ENCODE data around the gene C17orf50. TPM values are rescaled to one million over a fixed set of nuclear protein-coding genes. Genes with fewer than 3 reads are reported as not detected.
A peak's percentile ranks its signal among the peaks of the same experiment; 100 is the strongest.

The C17orf50 gene
- total and polyA plus RNA-seq, 4 donors = not detected

GRCh38 chr17:35768797-35769196 is 8.1 kb downstream of the C17orf50 start:
- H3K36me3 ChIP-seq (ENCODE audit: control insufficient read depth in 1 of 2, insufficient read depth in 2 of 2, low read length in 1 of 2) = no peaks in the 10 kb centered on the region
- H3K4me3 ChIP-seq (ENCODE audit: low read length in 2 of 2) = no peak overlapping the region
- H3K27me3 ChIP-seq (ENCODE audit: control insufficient read depth in 1 of 2, insufficient read depth in 2 of 2, low read length in 1 of 2) = no peaks in the 10 kb centered on the region
- H3K4me1 ChIP-seq (ENCODE audit: control insufficient read depth in 1 of 2, insufficient read depth in 2 of 2, low read length in 2 of 2) = no peaks in the 10 kb centered on the region
- ATAC-seq (ENCODE audit: low FRiP score) = no peak
- no peaks in the 10 kb centered on the region for H3K9me3 ChIP-seq (ENCODE audit: control insufficient read depth, low read length)
- intact Hi-C loops (cut with DNase I) = no loop called here
- DNase-seq = no peak
- WGBS, 2 donors = 92 to 100% methylated on average over 2 of the region's 2 CpGs
- no peak overlapping the region for H3K27ac ChIP-seq (ENCODE audit: low read depth in 1 of 2, low read length in 2 of 2)

- no peak overlapping the region for H3K4me3 ChIP-seq (ENCODE audit: low read length in 2 of 2)
- intact Hi-C loops (cut with DNase I) = no loop called here
- no peak for ATAC-seq (ENCODE audit: low FRiP score)
- 91 to 93% methylated on average over 48 of the region's 48 CpGs for WGBS, 2 donors
- DNase-seq = no peak
- no peaks in the 10 kb centered on the region for H3K27me3 ChIP-seq (ENCODE audit: control insufficient read depth in 1 of 2, insufficient read depth in 2 of 2, low read length in 1 of 2)
- H3K27ac ChIP-seq (ENCODE audit: low read depth in 1 of 2, low read length in 2 of 2) = no peak overlapping the region
- H3K9me3 ChIP-seq (ENCODE audit: control insufficient read depth, low read length) = no peaks in the 10 kb centered on the region
- H3K36me3 ChIP-seq (ENCODE audit: control insufficient read depth in 1 of 2, insufficient read depth in 2 of 2, low read length in 1 of 2) = no peaks in the 10 kb centered on the region
- no peaks in the 10 kb centered on the region for H3K4me1 ChIP-seq (ENCODE audit: control insufficient read depth in 1 of 2, insufficient read depth in 2 of 2, low read length in 2 of 2)
These were observed 9.3 kb downstream of the C17orf50 start for GRCh38 chr17:35769895-35770486.

DNA sequence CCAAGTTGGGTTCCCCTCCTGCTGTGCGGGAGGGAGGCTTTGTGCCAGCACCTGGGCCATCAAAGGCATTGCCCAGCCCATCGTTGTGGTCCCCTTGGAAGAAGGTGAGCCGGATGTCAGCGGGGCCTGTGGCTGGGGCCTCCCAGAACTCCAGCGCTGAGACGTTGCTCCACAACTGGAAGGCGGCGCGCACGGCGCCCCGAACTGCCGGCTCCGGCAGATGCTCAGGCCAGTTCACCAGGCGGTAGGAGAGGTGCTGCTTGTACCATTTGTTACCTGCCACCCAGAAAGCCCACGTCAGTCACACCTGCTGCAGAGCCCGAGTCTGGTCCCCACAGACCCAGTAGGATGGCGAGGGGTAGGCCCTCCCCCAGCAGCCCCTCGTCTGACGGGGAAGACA is 12.4 kb downstream of the C17orf50 start:
- intact Hi-C loops (cut with DNase I) = no loop called here
- DNase-seq (peak in 1 of 2 donors; percentile 71), ATAC-seq (ENCODE audit: low FRiP score) (no peak)
- 94 to 96% methylated on average over 20 of the region's 20 CpGs for WGBS, 2 donors
- Histone ChIP-seq H3K4me1 (ENCODE audit: control insufficient read depth in 1 of 2, insufficient read depth in 2 of 2, low read length in 2 of 2) (no peaks in the 10 kb centered on the region), H3K27me3 (ENCODE audit: control insufficient read depth in 1 of 2, insufficient read depth in 2 of 2, low read length in 1 of 2) (no peaks in the 10 kb centered on the region), H3K27ac (ENCODE audit: low read depth in 1 of 2, low read length in 2 of 2) (peak overlapping the region in 1 of 2 donors; percentile 32), H3K9me3 (ENCODE audit: control insufficient read depth, low read length) (no peaks in the 10 kb centered on the region), H3K36me3 (ENCODE audit: control insufficient read depth in 1 of 2, insufficient read depth in 2 of 2, low read length in 1 of 2) (no peaks in the 10 kb centered on the region), H3K4me3 (ENCODE audit: low read length in 2 of 2) (no peak overlapping the region)

DNA sequence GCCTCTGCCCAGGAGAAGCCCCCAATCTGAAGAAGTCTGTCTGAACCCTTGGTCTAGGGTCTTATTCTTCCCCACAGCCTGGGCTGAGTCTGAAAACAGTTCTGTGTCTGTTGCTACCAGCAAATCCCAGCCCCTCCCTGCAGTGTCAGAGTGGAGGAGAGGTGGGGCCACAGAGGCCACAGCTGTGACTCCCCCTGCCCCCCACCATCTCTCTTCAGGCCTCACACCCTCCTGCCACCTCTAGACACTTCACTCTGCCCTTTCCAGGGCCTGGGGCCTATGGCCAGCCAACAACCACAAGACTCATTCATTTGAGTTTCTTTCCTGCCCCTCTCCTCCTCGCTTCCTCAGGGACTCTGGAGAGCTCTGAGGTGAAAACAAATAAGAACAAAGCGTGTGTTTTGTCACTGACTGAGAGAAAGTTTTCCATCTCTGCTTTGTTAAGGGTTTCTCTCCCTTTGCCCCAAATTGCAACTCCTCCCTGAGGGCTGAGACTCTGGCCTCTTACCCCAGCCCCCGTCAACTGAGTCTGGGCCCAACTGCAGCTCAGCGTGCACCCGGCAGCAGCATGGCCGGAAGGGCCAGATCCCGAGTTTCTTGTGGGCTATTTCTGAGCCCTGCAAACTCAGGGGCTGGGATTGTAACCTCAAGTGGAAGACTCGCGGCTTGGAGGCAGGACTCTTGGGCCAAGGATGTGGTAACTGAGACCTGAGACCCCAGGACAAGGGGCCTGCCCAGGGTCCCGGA is 13.2 kb downstream of the C17orf50 start:
- H3K4me1 ChIP-seq (ENCODE audit: control insufficient read depth in 1 of 2, insufficient read depth in 2 of 2, low read length in 2 of 2) = no peaks in the 10 kb centered on the region
- H3K36me3 ChIP-seq (ENCODE audit: control insufficient read depth in 1 of 2, insufficient read depth in 2 of 2, low read length in 1 of 2) = no peaks in the 10 kb centered on the region
- intact Hi-C loops (cut with DNase I) = no loop called here
- H3K9me3 ChIP-seq (ENCODE audit: control insufficient read depth, low read length) = no peaks in the 10 kb centered on the region
- WGBS, 2 donors = 6 to 14% methylated on average over 10 of the region's 10 CpGs
- peak overlapping the region; percentile 32 to 85 for H3K27ac ChIP-seq (ENCODE audit: low read depth in 1 of 2, low read length in 2 of 2)
- no peak for DNase-seq
- no peak overlapping the region for H3K4me3 ChIP-seq (ENCODE audit: low read length in 2 of 2)
- ATAC-seq (ENCODE audit: low FRiP score) = peak; percentile 3
- H3K27me3 ChIP-seq (ENCODE audit: control insufficient read depth in 1 of 2, insufficient read depth in 2 of 2, low read length in 1 of 2) = no peaks in the 10 kb centered on the region

DNA sequence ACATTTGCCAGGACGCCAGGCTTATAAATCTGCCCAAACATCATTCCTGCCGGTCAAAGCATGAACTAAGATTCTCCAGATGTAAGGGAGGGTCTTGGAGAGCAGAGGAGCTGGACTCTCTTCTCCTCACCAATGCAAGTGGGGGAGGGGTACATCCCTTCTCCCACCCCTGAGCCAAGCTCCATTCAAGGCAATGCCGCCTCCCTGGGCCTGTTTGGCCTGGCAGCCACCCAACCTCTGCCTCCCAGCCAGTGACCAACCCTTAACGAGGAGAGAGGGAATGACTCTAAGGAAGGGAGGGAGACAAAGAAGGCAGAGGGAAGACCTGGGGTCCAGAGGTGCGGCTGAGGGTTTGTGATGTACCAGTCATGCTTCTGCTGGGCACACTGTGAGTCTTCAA is 13.8 kb downstream of the C17orf50 start:
- Histone ChIP-seq H3K4me1 (ENCODE audit: control insufficient read depth in 1 of 2, insufficient read depth in 2 of 2, low read length in 2 of 2) (no peaks in the 10 kb centered on the region), H3K36me3 (ENCODE audit: control insufficient read depth in 1 of 2, insufficient read depth in 2 of 2, low read length in 1 of 2) (no peaks in the 10 kb centered on the region), H3K27ac (ENCODE audit: low read depth in 1 of 2, low read length in 2 of 2) (peak overlapping the region; percentile 77 to 85), H3K9me3 (ENCODE audit: control insufficient read depth, low read length) (no peaks in the 10 kb centered on the region), H3K27me3 (ENCODE audit: control insufficient read depth in 1 of 2, insufficient read depth in 2 of 2, low read length in 1 of 2) (no peaks in the 10 kb centered on the region), H3K4me3 (ENCODE audit: low read length in 2 of 2) (no peak overlapping the region)
- intact Hi-C loops (cut with DNase I) = no loop called here
- ATAC-seq (ENCODE audit: low FRiP score) (peak; percentile 87), DNase-seq (peak; percentile 86 to 92)
- WGBS, 2 donors = 6 to 11% methylated on average over 5 of the region's 5 CpGs

DNA sequence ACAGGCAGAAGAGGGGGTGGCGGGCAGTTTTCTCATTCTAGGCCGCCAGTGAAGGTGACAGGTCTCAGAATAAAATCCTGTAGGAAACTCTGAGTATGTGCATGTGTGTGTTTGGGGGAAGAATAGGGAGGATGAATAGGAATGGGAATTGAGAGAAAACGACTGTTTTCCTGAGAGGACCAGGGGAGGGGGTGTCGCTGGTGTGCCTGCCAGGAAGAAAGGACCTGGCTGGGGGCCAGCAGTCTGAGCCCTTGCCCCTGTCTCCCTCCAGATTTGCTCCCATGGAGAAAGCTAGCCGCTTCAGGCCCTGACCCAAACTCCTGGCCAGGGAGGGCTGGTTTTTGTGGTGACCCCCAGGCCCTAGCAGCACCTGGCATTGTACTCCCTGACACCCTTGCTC is 14.4 kb downstream of the C17orf50 start:
- H3K9me3 ChIP-seq (ENCODE audit: control insufficient read depth, low read length) = no peaks in the 10 kb centered on the region
- ATAC-seq (ENCODE audit: low FRiP score) = no peak
- intact Hi-C loops (cut with DNase I) = no loop called here
- H3K27ac ChIP-seq (ENCODE audit: low read depth in 1 of 2, low read length in 2 of 2) = peak overlapping the region; percentile 77 to 85
- no peaks in the 10 kb centered on the region for H3K36me3 ChIP-seq (ENCODE audit: control insufficient read depth in 1 of 2, insufficient read depth in 2 of 2, low read length in 1 of 2)
- H3K4me1 ChIP-seq (ENCODE audit: control insufficient read depth in 1 of 2, insufficient read depth in 2 of 2, low read length in 2 of 2) = no peaks in the 10 kb centered on the region
- 9 to 11% methylated on average over 5 of the region's 5 CpGs for WGBS, 2 donors
- no peaks in the 10 kb centered on the region for H3K27me3 ChIP-seq (ENCODE audit: control insufficient read depth in 1 of 2, insufficient read depth in 2 of 2, low read length in 1 of 2)
- no peak for DNase-seq
- H3K4me3 ChIP-seq (ENCODE audit: low read length in 2 of 2) = no peak overlapping the region

DNA sequence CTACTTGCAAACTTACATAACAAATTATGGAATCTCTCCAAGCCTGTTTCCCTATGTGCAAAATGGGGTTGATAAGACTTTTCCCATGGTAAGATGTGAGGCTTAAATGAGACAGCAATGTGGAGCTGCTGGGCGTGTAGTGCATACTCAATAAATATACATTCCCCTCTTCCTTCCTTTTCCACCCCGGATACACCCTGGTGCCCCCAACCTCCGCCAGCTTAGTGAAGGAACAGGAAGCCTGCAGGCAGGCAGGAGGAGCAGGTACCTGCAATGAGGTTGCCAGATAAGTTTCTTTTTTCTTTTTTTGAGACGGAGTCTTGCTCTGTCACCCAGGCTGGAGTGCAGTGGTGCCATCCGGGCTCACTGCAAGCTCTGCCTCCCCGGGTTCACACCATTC is 14.9 kb downstream of the C17orf50 start:
- DNase-seq = no peak
- Histone ChIP-seq H3K27me3 (ENCODE audit: control insufficient read depth in 1 of 2, insufficient read depth in 2 of 2, low read length in 1 of 2) (no peaks in the 10 kb centered on the region), H3K4me1 (ENCODE audit: control insufficient read depth in 1 of 2, insufficient read depth in 2 of 2, low read length in 2 of 2) (no peaks in the 10 kb centered on the region), H3K9me3 (ENCODE audit: control insufficient read depth, low read length) (no peaks in the 10 kb centered on the region), H3K36me3 (ENCODE audit: control insufficient read depth in 1 of 2, insufficient read depth in 2 of 2, low read length in 1 of 2) (no peaks in the 10 kb centered on the region), H3K27ac (ENCODE audit: low read depth in 1 of 2, low read length in 2 of 2) (peak overlapping the region in 1 of 2 donors; percentile 85), H3K4me3 (ENCODE audit: low read length in 2 of 2) (no peak overlapping the region)
- WGBS, 2 donors = 40 to 46% methylated on average over 6 of the region's 6 CpGs
- no peak for ATAC-seq (ENCODE audit: low FRiP score)
- intact Hi-C loops (cut with DNase I) = no loop called here

GRCh38 chr17:35778641-35779196 is 18.0 kb downstream of the C17orf50 start:
- Histone ChIP-seq H3K9me3 (ENCODE audit: control insufficient read depth, low read length) (no peaks in the 10 kb centered on the region), H3K36me3 (ENCODE audit: control insufficient read depth in 1 of 2, insufficient read depth in 2 of 2, low read length in 1 of 2) (no peaks in the 10 kb centered on the region), H3K27ac (ENCODE audit: low read depth in 1 of 2, low read length in 2 of 2) (no peak overlapping the region), H3K27me3 (ENCODE audit: control insufficient read depth in 1 of 2, insufficient read depth in 2 of 2, low read length in 1 of 2) (no peaks in the 10 kb centered on the region), H3K4me3 (ENCODE audit: low read length in 2 of 2) (no peak overlapping the region), H3K4me1 (ENCODE audit: control insufficient read depth in 1 of 2, insufficient read depth in 2 of 2, low read length in 2 of 2) (no peaks in the 10 kb centered on the region)
- ATAC-seq (ENCODE audit: low FRiP score) (no peak), DNase-seq (no peak)
- 94% methylated on average over 16 of the region's 16 CpGs for WGBS, 2 donors
- intact Hi-C loops (cut with DNase I) = no loop called here

- Histone ChIP-seq H3K27me3 (ENCODE audit: control insufficient read depth in 1 of 2, insufficient read depth in 2 of 2, low read length in 1 of 2) (no peaks in the 10 kb centered on the region), H3K27ac (ENCODE audit: low read depth in 1 of 2, low read length in 2 of 2) (no peak overlapping the region), H3K9me3 (ENCODE audit: control insufficient read depth, low read length) (no peaks in the 10 kb centered on the region), H3K4me1 (ENCODE audit: control insufficient read depth in 1 of 2, insufficient read depth in 2 of 2, low read length in 2 of 2) (no peaks in the 10 kb centered on the region), H3K4me3 (ENCODE audit: low read length in 2 of 2) (no peak overlapping the region), H3K36me3 (ENCODE audit: control insufficient read depth in 1 of 2, insufficient read depth in 2 of 2, low read length in 1 of 2) (no peaks in the 10 kb centered on the region)
- DNase-seq (no peak), ATAC-seq (ENCODE audit: low FRiP score) (no peak)
- intact Hi-C loops (cut with DNase I) = no loop called here
- 44 to 62% methylated on average over 3 of the region's 3 CpGs for WGBS, 2 donors
These were observed 20.3 kb downstream of the C17orf50 start for GRCh38 chr17:35780950-35781349.

All from aorta (tissue), 5 donors.